G401 (cell line): ENCODE measurements around the gene UBTF. TPM values are rescaled to one million over a fixed set of nuclear protein-coding genes. Genes with fewer than 3 reads are reported as not detected.

Experiments used
- total RNA-seq: library from RNA; depleted of rRNA; stranded (reverse); fragments of >200 nt; shearing (Covaris generic); gene quantifications from 2 replicates; pipeline ENCODE4 v1.2.3, GENCODE V29; 2014; rRNA removed

UBTF gene
- total RNA-seq, 1 experiment from 2014 or later: 110 TPM

Other genes with a start within 250 kb of the UBTF start
- 2.5 and 4.7 TPM in 2 replicates for gene NAGS, start 215.1 kb downstream of the UBTF start, total RNA-seq
- gene TMEM101, start 204.7 kb downstream of the UBTF start, total RNA-seq: 53.3 and 63.2 TPM in 2 replicates
- gene LSM12, start 153.0 kb downstream of the UBTF start, total RNA-seq: 93.5 and 116 TPM in 2 replicates
- 18.6 and 23.2 TPM in 2 replicates for gene G6PC3, start 148.9 kb downstream of the UBTF start, total RNA-seq
- gene HDAC5, start 96.0 kb downstream of the UBTF start, total RNA-seq: 65.5 and 70.6 TPM in 2 replicates
- gene HROB, start 77.7 kb downstream of the UBTF start, total RNA-seq: 7.6 and 9.9 TPM in 2 replicates
- not detected in 2 replicates for gene ASB16, start 49.0 kb downstream of the UBTF start, total RNA-seq
- 27.1 and 34.5 TPM in 2 replicates for gene TMUB2, start 32.7 kb downstream of the UBTF start, total RNA-seq
- 53.8 and 68.3 TPM in 2 replicates for gene ATXN7L3, start 19.8 kb downstream of the UBTF start, total RNA-seq
- not detected in 2 replicates for gene SLC4A1, start 48.5 kb upstream of the UBTF start, total RNA-seq
- 3.4 and 3.8 TPM in 2 replicates for gene RUNDC3A, start 88.9 kb upstream of the UBTF start, total RNA-seq
- gene SLC25A39, start 105.1 kb upstream of the UBTF start, total RNA-seq: 335 and 340 TPM in 2 replicates
- 243 and 344 TPM in 2 replicates for gene GRN, start 125.6 kb upstream of the UBTF start, total RNA-seq
- 22.2 and 23.6 TPM in 2 replicates for gene FAM171A2, start 144.2 kb upstream of the UBTF start, total RNA-seq
- gene ITGA2B, start 170.0 kb upstream of the UBTF start, total RNA-seq: 0.17 TPM in 1 of 2 replicates, not detected in the other